GM11168 (cell line): Measurements from ENCODE around the gene SLC16A3.
"Not testable (repeated sequence)": the region's sequence is repeated elsewhere in the genome, so short reads cannot be mapped to it uniquely, and the experiment has no call there.

ENCODE experiments used
- in situ Hi-C: fragments of 300-500 bp; cut with MboI; formaldehyde crosslinking; loops from one replicate; pipeline ENCODE4 v1.12.0; 2022; ENCODE audit warnings: low sequenced_read_pairs; ENCODE audit not compliant: unreplicated experiment

SLC16A3 gene

GRCh38 chr17:82245134-82246039, 16.5 kb downstream of the SLC16A3 start:
- in situ Hi-C loops, result no loop called here

- in situ Hi-C loops, result no loop called here
Observed at GRCh38 chr17:82246040-82246364, 17.2 kb downstream of the SLC16A3 start.

GRCh38 chr17:82246365-82247181, 17.7 kb downstream of the SLC16A3 start:
- in situ Hi-C loops, result no loop called here

GRCh38 chr17:82247182-82247823, 18.5 kb downstream of the SLC16A3 start:
- in situ Hi-C loops, result no loop called here

- in situ Hi-C loops, result no loop called here
Observed at GRCh38 chr17:82247856-82248671, 19.2 kb downstream of the SLC16A3 start.

GRCh38 chr17:82248815-82249674, 20.2 kb downstream of the SLC16A3 start:
- in situ Hi-C loops, result no loop called here

- in situ Hi-C loops, result no loop called here
Observed at GRCh38 chr17:82249896-82250581, 21.2 kb downstream of the SLC16A3 start.

GRCh38 chr17:82250868-82251500, 22.1 kb downstream of the SLC16A3 start:
- in situ Hi-C loops, result no loop called here

- in situ Hi-C loops, result no loop called here
Observed at GRCh38 chr17:82252511-82253178, 23.8 kb downstream of the SLC16A3 start.

GRCh38 chr17:82253179-82253544, 24.3 kb downstream of the SLC16A3 start:
- in situ Hi-C loops, result no loop called here

GRCh38 chr17:82254096-82254495, 25.3 kb downstream of the SLC16A3 start:
- in situ Hi-C loops, result not testable (repeated sequence)

- in situ Hi-C loops, result not testable (repeated sequence)
Observed at GRCh38 chr17:82254746-82255145, 25.9 kb downstream of the SLC16A3 start.

- in situ Hi-C loops, result no loop called here
Observed at GRCh38 chr17:82255402-82255972, 26.6 kb downstream of the SLC16A3 start.

GRCh38 chr17:82256242-82256885, 27.5 kb downstream of the SLC16A3 start:
- in situ Hi-C loops, result no loop called here

GRCh38 chr17:82257473-82257872, 28.6 kb downstream of the SLC16A3 start:
- in situ Hi-C loops, result no loop called here

- in situ Hi-C loops, result no loop called here
Observed at GRCh38 chr17:82258555-82258954, 29.7 kb downstream of the SLC16A3 start.
